ENCODE results near the gene EMSY. TPM values are rescaled to one million over a fixed set of nuclear protein-coding genes. Genes with fewer than 3 reads are reported as not detected.
A peak's percentile ranks its signal among the peaks of the same experiment; 100 is the strongest.
"Not testable (repeated sequence)": the region's sequence is repeated elsewhere in the genome, so short reads cannot be mapped to it uniquely, and the experiment has no call there.

Gene EMSY
- total and polyA plus RNA-seq, 5 experiments from 2014 or later, result 16.7 to 49.3 (median 22.7) TPM

DNA sequence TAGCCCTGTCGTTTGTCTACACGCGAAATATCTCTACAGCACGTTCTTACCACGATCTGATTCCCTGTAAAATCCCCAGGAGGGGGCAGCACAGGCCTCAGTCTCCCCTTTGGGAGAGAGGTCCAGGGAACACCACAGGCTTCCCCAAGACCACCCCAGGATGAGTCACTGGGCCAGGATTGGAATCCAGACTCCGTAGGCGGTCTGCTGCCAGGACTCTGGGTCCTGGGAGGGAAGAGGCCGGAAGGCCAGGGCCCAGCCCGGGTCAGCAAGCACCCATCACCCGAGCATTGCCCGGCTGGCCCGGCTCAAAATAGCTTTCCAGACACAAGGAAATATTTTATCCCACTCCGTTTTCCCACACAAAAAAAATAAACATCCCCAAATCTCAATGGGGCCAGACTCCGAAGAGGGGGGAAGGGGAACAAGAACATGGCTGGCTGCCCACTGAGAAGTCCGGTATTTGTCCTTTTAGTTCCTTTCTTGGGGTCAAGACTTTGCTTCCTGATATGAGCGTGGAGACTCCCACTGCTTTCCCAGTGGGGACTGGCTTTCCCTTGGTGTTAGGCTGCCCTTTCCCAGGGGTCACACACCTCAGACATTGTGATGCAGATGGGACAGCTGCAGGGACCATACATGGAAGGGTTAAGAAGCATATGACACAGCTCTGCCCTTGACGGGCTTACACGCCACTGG is 134.4 kb downstream of the EMSY start:
- DNase-seq, result no peak
- peaks cover 0 to 2% (median 0%) of the 10 kb centered on the region in 9 donors for H3K9me3 Mint-ChIP-seq
- H3K4me1 Mint-ChIP-seq, result no peaks in the 10 kb centered on the region
- ATAC-seq, result no peak
- no peak overlapping the region for H3K4me3 Mint-ChIP-seq
- peaks cover 3 to 27% (median 12%) of the 10 kb centered on the region in 5 donors for H3K27me3 Mint-ChIP-seq
- H3K36me3 Mint-ChIP-seq, result no peaks in the 10 kb centered on the region
- H3K27ac Mint-ChIP-seq, result no peak overlapping the region
- POLR2A ChIA-PET, result no interaction called here

DNA sequence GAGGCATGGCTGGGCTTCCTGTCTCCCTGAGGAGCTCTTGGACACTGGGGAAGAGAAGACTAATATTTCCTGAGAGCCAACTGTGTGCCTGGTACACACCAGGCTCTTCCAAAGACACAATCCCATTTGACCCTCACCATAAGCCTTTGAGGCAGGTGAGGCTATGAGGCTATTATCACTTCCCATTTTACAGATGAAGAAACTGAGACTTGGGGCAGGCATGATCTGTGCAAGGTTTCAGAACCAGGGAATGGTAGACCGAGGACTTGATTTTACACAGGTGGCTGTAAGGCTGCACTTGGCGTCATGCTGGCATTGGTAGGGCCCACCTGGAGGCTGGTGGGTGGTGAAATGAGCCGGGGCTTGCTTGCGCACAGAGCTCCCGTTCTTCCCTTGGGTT is 134.9 kb downstream of the EMSY start:
- Mint-ChIP-seq H3K4me1 (no peaks in the 10 kb centered on the region), H3K9me3 (peaks cover 0 to 2% (median 0%) of the 10 kb centered on the region in 9 donors), H3K36me3 (no peaks in the 10 kb centered on the region), H3K27me3 (peaks cover 3 to 23% (median 12%) of the 10 kb centered on the region in 5 donors), H3K27ac (no peak overlapping the region), H3K4me3 (no peak overlapping the region)
- ATAC-seq, result no peak
- no peak for DNase-seq
- POLR2A ChIA-PET, result no interaction called here

- H3K4me1 Mint-ChIP-seq, H3K4me3 Mint-ChIP-seq, POLR2A ChIA-PET, DNase-seq, H3K36me3 Mint-ChIP-seq, H3K27ac Mint-ChIP-seq, ATAC-seq, H3K9me3 Mint-ChIP-seq: not testable (repeated sequence)
- H3K27me3 Mint-ChIP-seq, result peaks cover 3 to 12% (median 7%) of the 10 kb centered on the region in 5 donors
Observed at GRCh38 chr11:76582471-76582870, 137.7 kb downstream of the EMSY start.

DNA sequence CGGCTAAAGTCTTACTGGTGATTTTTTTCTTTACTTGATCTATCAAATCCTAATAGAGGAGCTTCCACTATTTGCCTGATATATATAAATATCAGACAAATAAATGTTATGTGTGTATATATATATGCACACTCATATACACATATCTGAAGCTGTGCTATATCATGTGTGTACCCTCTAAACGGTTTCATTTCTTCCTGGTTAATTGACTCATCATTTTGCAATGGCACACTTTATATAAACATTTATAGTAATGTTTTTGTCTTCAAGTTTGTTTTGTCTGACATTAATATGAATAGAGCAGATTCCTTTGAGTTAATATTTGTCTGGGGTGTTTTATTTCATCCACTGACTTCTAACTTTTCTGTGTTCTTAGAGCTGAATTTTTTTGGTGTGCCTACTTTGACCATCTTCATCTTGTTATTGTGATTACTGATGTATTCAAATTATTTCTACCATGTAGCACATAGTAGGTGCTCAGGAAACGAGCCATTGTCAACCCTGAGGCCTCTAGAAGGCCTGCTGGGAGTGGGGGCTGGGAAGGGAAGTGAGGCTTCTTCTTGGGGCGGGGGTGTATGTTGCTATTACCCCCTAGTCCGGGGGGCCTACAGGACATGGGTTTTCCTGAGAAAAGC is 143.1 kb downstream of the EMSY start:
- H3K4me3 Mint-ChIP-seq, result no peak overlapping the region
- H3K27ac Mint-ChIP-seq, result peak overlapping the region in 1 of 10 donors; percentile 19
- no peak for ATAC-seq
- no peaks in the 10 kb centered on the region for H3K36me3 Mint-ChIP-seq
- POLR2A ChIA-PET, result no interaction called here
- H3K27me3 Mint-ChIP-seq, result peaks cover 0 to 17% (median 11%) of the 10 kb centered on the region in 5 donors
- H3K9me3 Mint-ChIP-seq, result no peaks in the 10 kb centered on the region
- no peak for DNase-seq
- H3K4me1 Mint-ChIP-seq, result peaks cover 0 to 15% (median 0%) of the 10 kb centered on the region in 4 donors

DNA sequence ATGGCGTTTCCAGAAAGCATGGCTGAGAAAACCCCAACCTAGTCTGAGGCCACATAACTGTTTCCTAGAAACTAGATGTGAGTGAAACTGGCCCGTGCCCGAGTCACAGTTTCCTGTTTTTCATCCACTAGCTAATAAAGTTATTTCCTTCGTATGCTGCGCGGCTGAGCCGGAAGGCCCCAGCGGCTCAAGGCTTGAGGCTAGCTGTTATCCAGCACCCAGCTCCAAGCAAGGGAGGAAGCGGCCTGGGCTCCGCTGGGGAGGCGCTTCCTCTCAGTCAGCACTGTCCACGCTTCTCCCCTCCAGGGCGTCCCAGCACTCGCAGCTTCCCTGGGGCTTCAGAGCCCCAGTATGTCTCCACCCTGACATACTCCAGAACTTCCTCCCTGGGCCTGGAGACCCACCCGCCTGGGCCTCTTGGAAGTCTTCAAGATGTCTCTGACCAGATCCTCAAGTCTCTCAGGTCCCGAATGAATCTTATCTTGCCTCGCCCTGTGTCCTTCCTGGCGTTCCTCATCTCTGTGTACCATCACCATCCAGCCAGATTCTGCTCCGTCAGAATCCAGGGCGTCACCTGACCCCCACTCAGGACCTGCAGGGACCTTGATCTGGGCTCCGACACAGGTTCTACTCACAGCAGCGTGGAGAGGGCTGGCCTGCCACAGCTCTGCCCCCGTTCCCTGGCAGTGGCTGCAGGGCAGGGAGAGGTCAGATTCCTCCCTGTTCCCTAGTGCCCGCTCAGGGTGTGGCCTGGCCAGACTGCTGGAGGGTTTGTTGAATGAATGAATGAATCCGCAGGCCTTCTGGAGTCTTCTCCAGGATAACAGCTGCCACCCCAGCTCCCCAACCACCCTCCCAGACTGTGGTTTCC is 143.9 kb downstream of the EMSY start:
- Mint-ChIP-seq H3K4me3 (no peak overlapping the region), H3K27ac (peak overlapping the region in 1 of 10 donors; percentile 19), H3K36me3 (peaks cover 0 to 1% (median 0%) of the 10 kb centered on the region in 3 donors), H3K27me3 (peaks cover 0 to 19% (median 11%) of the 10 kb centered on the region in 5 donors), H3K9me3 (no peaks in the 10 kb centered on the region), H3K4me1 (peaks cover 0 to 20% (median 0%) of the 10 kb centered on the region in 4 donors)
- peak in 1 of 2 donors; percentile 17 for ATAC-seq
- POLR2A ChIA-PET, result no interaction called here
- no peak for DNase-seq

DNA sequence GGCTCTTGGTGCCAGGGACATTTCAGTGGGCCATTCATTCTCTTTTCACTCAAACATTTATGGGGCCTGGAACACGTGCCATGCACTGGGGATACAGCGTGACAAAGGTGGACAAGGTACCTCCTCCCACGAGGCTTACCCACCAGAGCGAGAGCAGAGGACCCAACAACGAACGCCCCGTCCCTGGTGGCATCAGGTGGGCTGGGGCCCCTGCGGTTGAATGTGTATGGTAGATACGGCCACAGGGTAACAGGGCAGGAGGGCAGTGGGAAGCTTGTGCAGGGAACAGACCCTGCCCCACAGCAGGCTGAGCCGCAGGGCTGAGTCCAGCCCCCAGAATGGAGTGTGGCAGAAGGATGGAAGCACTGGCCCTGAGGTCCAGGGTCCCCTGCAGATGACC is 144.7 kb downstream of the EMSY start:
- Mint-ChIP-seq H3K27ac (no peak overlapping the region), H3K36me3 (peaks cover 0 to 1% (median 0%) of the 10 kb centered on the region in 3 donors), H3K27me3 (peaks cover 0 to 19% (median 11%) of the 10 kb centered on the region in 5 donors), H3K9me3 (peaks cover 0 to 3% (median 0%) of the 10 kb centered on the region in 9 donors), H3K4me1 (peaks cover 0 to 20% (median 0%) of the 10 kb centered on the region in 4 donors), H3K4me3 (no peak overlapping the region)
- POLR2A ChIA-PET, result no interaction called here
- no peak for ATAC-seq
- no peak for DNase-seq

DNA sequence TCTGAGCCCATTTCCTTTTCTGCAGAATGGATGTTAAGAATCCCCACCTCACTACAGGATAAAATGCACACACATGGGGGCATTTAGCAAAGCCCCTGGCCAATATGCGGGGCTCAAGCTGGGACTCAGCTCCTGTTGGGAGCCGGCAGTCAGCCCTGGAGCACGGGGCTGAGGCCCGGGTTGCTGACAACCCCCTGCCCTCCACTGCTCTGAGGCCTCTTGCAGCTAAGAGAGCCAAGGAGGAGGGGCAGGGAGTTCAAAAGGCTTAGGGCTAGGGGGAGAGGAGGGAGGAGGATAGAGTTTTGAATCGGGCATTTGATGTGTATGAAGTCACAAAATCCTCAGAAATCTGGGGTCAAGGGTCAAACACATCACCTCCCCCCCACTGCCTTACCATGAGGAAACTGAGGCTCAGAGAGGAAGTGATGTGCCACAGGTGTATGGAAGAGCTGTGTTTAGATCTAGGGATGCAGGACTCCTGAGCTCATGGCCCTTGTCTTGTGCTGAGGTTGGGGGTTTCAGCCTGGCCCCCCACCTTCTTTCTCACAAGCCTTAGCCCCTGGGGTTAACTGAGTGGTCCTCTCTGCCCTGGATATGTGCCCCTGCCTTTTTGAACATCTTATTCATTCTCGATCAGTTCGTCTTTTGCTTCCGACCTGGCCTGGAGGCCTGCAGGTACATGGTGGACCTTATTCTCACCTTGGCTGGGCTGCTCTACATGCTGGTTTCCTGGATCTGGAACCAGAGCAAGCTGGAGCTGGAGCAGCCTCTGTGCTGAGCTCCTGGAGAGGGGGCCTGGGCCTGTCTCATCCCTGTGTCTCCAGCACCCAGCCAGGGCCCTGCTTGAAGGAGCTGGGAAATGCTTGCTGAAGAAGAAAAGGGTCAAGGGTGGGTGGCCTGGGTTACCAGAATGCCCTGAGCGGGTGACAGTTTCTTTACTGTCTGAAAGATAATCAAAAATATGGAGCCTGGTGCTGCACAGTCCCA is 145.4 kb downstream of the EMSY start:
- DNase-seq (no peak), ATAC-seq (no peak)
- POLR2A ChIA-PET, result no interaction called here
- Mint-ChIP-seq H3K4me3 (no peak overlapping the region), H3K9me3 (peaks cover 0 to 5% (median 0%) of the 10 kb centered on the region in 9 donors), H3K4me1 (peaks cover 0 to 20% (median 0%) of the 10 kb centered on the region in 4 donors), H3K27me3 (peaks cover 0 to 19% (median 11%) of the 10 kb centered on the region in 5 donors), H3K27ac (no peak overlapping the region), H3K36me3 (peaks cover 0 to 1% (median 0%) of the 10 kb centered on the region in 3 donors)

- ATAC-seq, result no peak
Observed at GRCh38 chr11:76591416-76591815, 146.6 kb downstream of the EMSY start.

DNA sequence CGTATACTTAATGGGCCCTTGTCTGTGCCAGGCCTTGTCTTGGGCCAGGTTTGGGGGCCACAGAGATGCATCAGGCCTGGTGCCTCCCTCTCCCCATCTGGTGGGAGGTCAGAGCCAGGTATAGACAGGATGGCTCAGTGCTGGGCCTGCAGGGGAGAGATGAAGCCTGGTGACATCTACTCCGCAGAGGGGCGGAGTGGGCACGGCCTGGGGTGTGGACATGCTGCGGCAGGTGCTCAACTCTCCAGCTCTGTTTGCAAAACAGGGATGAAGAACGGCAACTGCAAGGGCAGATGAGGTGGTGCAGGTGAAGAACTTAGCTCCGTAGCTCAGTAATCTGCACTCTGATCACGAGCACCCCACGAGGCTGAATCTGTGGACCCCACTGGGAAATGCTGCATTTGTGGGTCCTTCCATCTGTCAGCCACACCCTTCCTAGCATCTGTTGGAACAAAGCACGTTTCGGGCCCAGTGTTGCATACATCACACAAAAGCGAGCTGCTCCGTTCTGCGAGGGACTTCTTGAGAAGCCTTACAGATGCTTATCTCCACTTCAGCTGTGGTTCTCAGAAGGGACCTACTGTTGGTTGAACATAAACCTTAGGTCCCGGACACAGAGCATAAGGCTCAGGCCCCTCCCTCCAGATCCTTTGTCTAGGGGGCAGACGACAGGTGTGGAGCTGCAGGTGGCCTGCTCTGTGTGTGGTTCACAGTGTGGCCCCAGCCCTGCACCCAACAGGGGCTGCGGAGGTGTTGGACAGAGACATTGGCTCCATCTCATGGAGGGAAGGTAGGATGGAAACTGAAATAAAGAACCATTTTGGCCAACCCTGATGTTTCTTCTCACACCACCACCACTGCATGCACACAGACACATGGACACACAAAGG is 147.5 kb downstream of the EMSY start:
- ATAC-seq (no peak), DNase-seq (no peak)
- Mint-ChIP-seq H3K4me1 (peaks cover 0 to 20% (median 0%) of the 10 kb centered on the region in 4 donors), H3K4me3 (no peak overlapping the region), H3K27me3 (peaks cover 0 to 19% (median 11%) of the 10 kb centered on the region in 5 donors), H3K36me3 (peaks cover 0 to 1% (median 0%) of the 10 kb centered on the region in 3 donors), H3K27ac (no peak overlapping the region), H3K9me3 (peaks cover 0 to 5% (median 0%) of the 10 kb centered on the region in 9 donors)
- POLR2A ChIA-PET, result no interaction called here

More at GRCh38 chr11:76591416-76591815, 146.6 kb downstream of the EMSY start:
- Mint-ChIP-seq H3K4me3 (no peak overlapping the region), H3K27ac (no peak overlapping the region), H3K4me1 (peaks cover 0 to 20% (median 0%) of the 10 kb centered on the region in 4 donors), H3K9me3 (peaks cover 0 to 5% (median 0%) of the 10 kb centered on the region in 9 donors), H3K36me3 (peaks cover 0 to 1% (median 0%) of the 10 kb centered on the region in 3 donors), H3K27me3 (peaks cover 0 to 19% (median 11%) of the 10 kb centered on the region in 5 donors)
- POLR2A ChIA-PET, result no interaction called here
- no peak for DNase-seq

- Mint-ChIP-seq H3K27ac (no peak overlapping the region), H3K27me3 (peaks cover 0 to 19% (median 11%) of the 10 kb centered on the region in 5 donors), H3K36me3 (peaks cover 0 to 1% (median 0%) of the 10 kb centered on the region in 3 donors), H3K4me3 (no peak overlapping the region), H3K9me3 (peaks cover 0 to 5% (median 0%) of the 10 kb centered on the region in 9 donors), H3K4me1 (peaks cover 0 to 18% (median 0%) of the 10 kb centered on the region in 4 donors)
- DNase-seq (no peak), ATAC-seq (no peak)
- POLR2A ChIA-PET, result no interaction called here
Observed at GRCh38 chr11:76592961-76593360, 148.1 kb downstream of the EMSY start.

DNA sequence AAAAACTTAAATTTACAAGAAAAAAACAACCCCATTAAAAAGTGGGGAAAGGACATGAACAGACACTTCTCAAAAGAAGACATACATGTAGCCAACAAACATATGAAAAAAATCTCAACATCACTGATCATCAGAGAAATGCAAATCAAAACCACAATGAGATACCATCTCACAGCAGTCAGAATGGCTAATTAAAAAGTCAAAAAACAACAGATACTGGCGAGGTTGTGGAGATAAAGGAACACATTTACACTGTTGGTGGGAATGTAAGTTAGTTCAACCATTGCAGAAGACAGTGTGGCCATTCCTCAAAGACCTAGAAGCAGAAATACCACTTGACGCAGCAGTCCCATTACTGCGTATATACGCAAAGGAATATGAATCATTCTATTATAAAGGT is 150.3 kb downstream of the EMSY start:
- not testable (repeated sequence) for DNase-seq

More for the DNA sequence above, 150.3 kb downstream of the EMSY start:
- H3K4me1 Mint-ChIP-seq, H3K36me3 Mint-ChIP-seq, H3K27ac Mint-ChIP-seq, H3K4me3 Mint-ChIP-seq, H3K9me3 Mint-ChIP-seq, ATAC-seq, POLR2A ChIA-PET: not testable (repeated sequence)
- H3K27me3 Mint-ChIP-seq, result peaks cover 0 to 13% (median 1%) of the 10 kb centered on the region in 5 donors
